Esophagus squamous epithelium (tissue), 5 donors: Measurements from ENCODE around the gene PHYKPL. TPM values are rescaled to one million over a fixed set of nuclear protein-coding genes. Genes with fewer than 3 reads are reported as not detected.

ENCODE experiments used
- DNase-seq: peaks from one replicate; lab custom pipeline; 2025; lab: John Stamatoyannopoulos, UW
- H3K27ac ChIP-seq, 4 donors: fragments of 200-600 bp; sonication (generic); one replicate each; pipeline ENCODE4 v1.5.1; 2016 to 2019; ENCODE audit warnings: mild to moderate bottlenecking in 1 of 4
- H3K27me3 ChIP-seq, 4 donors: fragments of 200-600 bp; sonication (generic); 1 replicate in 3 of 4; 2 replicates in 1 of 4; pipeline versions ENCODE4 v1.5.1 to v1.6.0; 2017 to 2021; ENCODE audit warnings: antibody characterized with exemption in 1 of 4
- H3K36me3 ChIP-seq, 3 donors: fragments of 200-600 bp; sonication (generic); one replicate each; pipeline ENCODE4 v1.5.1; 2016 to 2019
- H3K4me1 ChIP-seq, 3 donors: fragments of 200-600 bp; sonication (generic); one replicate each; pipeline ENCODE4 v1.5.1; 2017 to 2019
- H3K4me3 ChIP-seq, 4 donors: fragments of 200-600 bp; sonication (generic); 1 replicate in 3 of 4; 2 replicates in 1 of 4; pipeline ENCODE4 v1.5.1; 2016 to 2019; ENCODE audit warnings: mild to moderate bottlenecking in 2 of 4, moderate library complexity in 1 of 4
- H3K9me3 ChIP-seq, 3 donors: fragments of 200-600 bp; sonication (generic); one replicate each; pipeline ENCODE4 v1.5.1; 2016 to 2019
- CTCF ChIP-seq, 6 experiments: fragments of 450-650 bp in 4 of 6; fragments of 200-600 bp in 2 of 6; sonication (generic) in 2 of 6; IDR thresholded peaks; one replicate each; pipeline ENCODE4 v1.5.1; 2016 to 2019; ENCODE audit warnings: antibody characterized with exemption in 6 of 6, mild to moderate bottlenecking in 4 of 6, moderate library complexity in 4 of 6
- POLR2A ChIP-seq, 4 donors: fragments of 450-650 bp; IDR thresholded peaks; one replicate each; pipeline ENCODE4 v1.6.1; 2017; ENCODE audit warnings: antibody characterized with exemption in 4 of 4, mild to moderate bottlenecking in 4 of 4, moderate library complexity in 3 of 4
- WGBS, 2 donors: methylation state at CpG; one replicate each; pipeline ENCODE4 v1.1.5; 2018; 5-methylcytosine and 5-hydroxymethylcytosine counted together
- intact Hi-C: fragments of 100-400 bp; cut with DNase I; formaldehyde crosslinking; loops from one replicate; pipeline ENCODE4 v1.15.0; 2022
- total RNA-seq, 4 donors: library from RNA; depleted of rRNA; stranded (reverse); fragments of >200 nt; gene quantifications; one replicate each; pipeline ENCODE4 v1.1.0, GENCODE V29; 2016
- donor health status: DM: yes; HTN: yes; CAD: no.

Gene PHYKPL
- total RNA-seq, 4 donors from 2014 or later = 15.8 to 57.4 (median 21.9) TPM

- intact Hi-C loops = no loop called here
- peaks cover 0 to 5% (median 0%) of the 10 kb centered on the region in 3 donors for H3K9me3 ChIP-seq
- H3K27me3 ChIP-seq = peaks cover 0 to 13% (median 0%) of the 10 kb centered on the region in 4 donors
- H3K27ac ChIP-seq = no peak overlapping the region
- TF ChIP-seq CTCF (IDR thresholded peaks at IDR 0.05) = no peak
- no peak for TF ChIP-seq POLR2A (IDR thresholded peaks at IDR 0.05)
- WGBS, 2 donors = 30 to 39% methylated on average over 6 to 7 of the region's 9 CpGs
- no peak for DNase-seq
- H3K4me3 ChIP-seq = no peak overlapping the region
- H3K36me3 ChIP-seq = no peaks in the 10 kb centered on the region
- no peaks in the 10 kb centered on the region for H3K4me1 ChIP-seq
Measured at GRCh38 chr5:178180141-178180863, 52.3 kb downstream of the PHYKPL start.

GRCh38 chr5:178177569-178177968, 55.0 kb downstream of the PHYKPL start:
- Histone ChIP-seq H3K27me3 (peaks cover 0 to 13% (median 0%) of the 10 kb centered on the region in 4 donors), H3K36me3 (no peaks in the 10 kb centered on the region), H3K4me3 (no peak overlapping the region), H3K9me3 (peaks cover 0 to 5% (median 0%) of the 10 kb centered on the region in 3 donors), H3K4me1 (no peaks in the 10 kb centered on the region), H3K27ac (no peak overlapping the region)
- WGBS, 2 donors = 72 to 88% methylated on average over 2 to 6 of the region's 8 CpGs
- DNase-seq = no peak
- TF ChIP-seq CTCF (IDR thresholded peaks at IDR 0.05) = no peak
- TF ChIP-seq POLR2A (IDR thresholded peaks at IDR 0.05) = no peak
- intact Hi-C loops = no loop called here

- H3K4me3 ChIP-seq = no peak overlapping the region
- 61 to 68% methylated on average over 6 of the region's 6 CpGs for WGBS, 2 donors
Measured at GRCh38 chr5:178176791-178177190, 55.8 kb downstream of the PHYKPL start.

GRCh38 chr5:178174456-178174855, 58.1 kb downstream of the PHYKPL start:
- DNase-seq = no peak
- Histone ChIP-seq H3K4me3 (no peak overlapping the region), H3K4me1 (no peaks in the 10 kb centered on the region), H3K9me3 (peaks cover 0 to 2% (median 0%) of the 10 kb centered on the region in 3 donors), H3K36me3 (no peaks in the 10 kb centered on the region), H3K27ac (no peak overlapping the region), H3K27me3 (peaks cover 0 to under 1% (median 0%) of the 10 kb centered on the region in 4 donors)
- intact Hi-C loops = no loop called here
- TF ChIP-seq CTCF (IDR thresholded peaks at IDR 0.05) = no peak
- TF ChIP-seq POLR2A (IDR thresholded peaks at IDR 0.05) = no peak
- 77 to 89% methylated on average over 3 of the region's 3 CpGs for WGBS, 2 donors

More at GRCh38 chr5:178176791-178177190, 55.8 kb downstream of the PHYKPL start:
- Histone ChIP-seq H3K27ac (no peak overlapping the region), H3K4me1 (no peaks in the 10 kb centered on the region), H3K36me3 (no peaks in the 10 kb centered on the region), H3K27me3 (peaks cover 0 to 13% (median 0%) of the 10 kb centered on the region in 4 donors), H3K9me3 (peaks cover 0 to 5% (median 0%) of the 10 kb centered on the region in 3 donors)
- DNase-seq = no peak
- no peak for TF ChIP-seq POLR2A (IDR thresholded peaks at IDR 0.05)
- TF ChIP-seq CTCF (IDR thresholded peaks at IDR 0.05) = no peak
- intact Hi-C loops = no loop called here

- TF ChIP-seq POLR2A (IDR thresholded peaks at IDR 0.05) (no peak), CTCF (IDR thresholded peaks at IDR 0.05) (no peak)
- intact Hi-C loops = no loop called here
- Histone ChIP-seq H3K4me3 (no peak overlapping the region), H3K27ac (no peak overlapping the region), H3K4me1 (no peaks in the 10 kb centered on the region), H3K36me3 (no peaks in the 10 kb centered on the region), H3K9me3 (no peaks in the 10 kb centered on the region), H3K27me3 (peaks cover 0 to 12% (median 0%) of the 10 kb centered on the region in 4 donors)
- WGBS, 2 donors = 83 to 93% methylated on average over 2 of the region's 2 CpGs
- DNase-seq = no peak
Measured at GRCh38 chr5:178170455-178170854, 62.1 kb downstream of the PHYKPL start.
